Measurements from ENCODE around the gene SSTR4. TPM values are rescaled to one million over a fixed set of nuclear protein-coding genes. Genes with fewer than 3 reads are reported as not detected.

The SSTR4 gene
- total RNA-seq, 1 experiment from 2014 or later = not detected

DNA sequence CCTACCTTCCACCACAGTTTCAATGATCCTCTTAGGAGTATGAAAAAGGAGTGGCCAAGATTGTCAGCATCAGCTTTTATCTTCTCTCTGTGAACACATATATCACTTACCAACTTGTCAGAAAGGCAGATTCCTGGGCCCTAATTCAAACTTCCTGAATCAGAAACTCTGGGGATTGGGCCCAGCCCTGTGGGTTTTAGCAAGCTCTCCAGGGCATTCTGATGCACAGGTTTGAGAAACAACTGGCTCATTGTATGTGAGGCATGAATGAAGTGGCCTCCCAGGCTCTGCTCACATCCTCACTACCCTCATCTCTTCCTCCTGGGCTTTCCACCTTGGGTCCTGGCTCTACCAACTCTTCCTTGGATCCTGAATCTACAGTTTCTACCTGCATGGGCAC is 27.5 kb downstream of the SSTR4 start:
- no TSS peak for BruUV-seq (replicated peaks)
- Histone ChIP-seq H3K4me3 (ENCODE audit: low read depth in 2 of 2, low read length in 2 of 2) (no peak overlapping the region), H3K36me3 (ENCODE audit: control insufficient read depth, insufficient read depth, low read length) (no peaks in the 10 kb centered on the region), H3K4me1 (ENCODE audit: control insufficient read depth, insufficient read depth, low read length) (no peaks in the 10 kb centered on the region), H3K9me3 (ENCODE audit: control insufficient read depth, insufficient read depth, low read depth, low read length) (no peaks in the 10 kb centered on the region), H3K27me3 (ENCODE audit: control insufficient read depth, insufficient read depth, low read length) (peaks cover 10% of the 10 kb centered on the region), H3K27ac (ENCODE audit: low read length) (no peak overlapping the region)
- POLR2A ChIA-PET = no interaction called here
- TF ChIP-seq TCF7L2 (IDR thresholded peaks at IDR 0.05; ENCODE audit: low read depth, low read length) = no peak
- TF ChIP-seq, protein P1, sequence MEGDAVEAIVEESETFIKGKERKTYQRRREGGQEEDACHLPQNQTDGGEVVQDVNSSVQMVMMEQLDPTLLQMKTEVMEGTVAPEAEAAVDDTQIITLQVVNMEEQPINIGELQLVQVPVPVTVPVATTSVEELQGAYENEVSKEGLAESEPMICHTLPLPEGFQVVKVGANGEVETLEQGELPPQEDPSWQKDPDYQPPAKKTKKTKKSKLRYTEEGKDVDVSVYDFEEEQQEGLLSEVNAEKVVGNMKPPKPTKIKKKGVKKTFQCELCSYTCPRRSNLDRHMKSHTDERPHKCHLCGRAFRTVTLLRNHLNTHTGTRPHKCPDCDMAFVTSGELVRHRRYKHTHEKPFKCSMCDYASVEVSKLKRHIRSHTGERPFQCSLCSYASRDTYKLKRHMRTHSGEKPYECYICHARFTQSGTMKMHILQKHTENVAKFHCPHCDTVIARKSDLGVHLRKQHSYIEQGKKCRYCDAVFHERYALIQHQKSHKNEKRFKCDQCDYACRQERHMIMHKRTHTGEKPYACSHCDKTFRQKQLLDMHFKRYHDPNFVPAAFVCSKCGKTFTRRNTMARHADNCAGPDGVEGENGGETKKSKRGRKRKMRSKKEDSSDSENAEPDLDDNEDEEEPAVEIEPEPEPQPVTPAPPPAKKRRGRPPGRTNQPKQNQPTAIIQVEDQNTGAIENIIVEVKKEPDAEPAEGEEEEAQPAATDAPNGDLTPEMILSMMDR (IDR thresholded peaks at IDR 0.05) = no peak
- CTCF ChIA-PET = no interaction called here
- ATAC-seq (no peak), DNase-seq (ENCODE audit: low read depth, low spot score) (no peak)
- in situ Hi-C loops (cut with HindIII; ENCODE audit: low pct_unique_long_range_greater_than_20kb, low sequenced_read_pairs) = no loop called here
- intact Hi-C loops (cut with micrococcal nuclease; ENCODE audit: unreplicated experiment) = no loop called here

DNA sequence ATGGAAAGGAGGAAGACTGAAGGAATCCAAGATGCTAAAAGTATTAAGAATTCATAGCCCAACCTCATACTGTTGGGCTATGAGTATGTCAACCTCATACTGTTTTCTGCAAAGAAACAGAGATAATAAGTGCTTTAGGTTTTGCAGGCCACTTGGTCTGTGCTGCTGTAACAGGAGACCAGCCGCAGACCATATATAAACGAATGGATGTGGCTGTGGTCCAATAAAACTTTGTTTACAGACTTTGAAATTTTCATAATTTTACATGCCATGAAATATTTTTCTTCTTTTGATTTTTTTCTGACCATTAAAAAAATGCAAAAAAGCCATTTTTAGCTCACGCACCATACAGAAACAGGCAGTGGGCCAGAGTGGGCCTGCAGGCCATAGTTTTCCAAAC is 28.1 kb downstream of the SSTR4 start:
- no TSS peak for BruUV-seq (replicated peaks)
- peaks cover 10% of the 10 kb centered on the region for H3K27me3 ChIP-seq (ENCODE audit: control insufficient read depth, insufficient read depth, low read length)
- no peak overlapping the region for H3K27ac ChIP-seq (ENCODE audit: low read length)
- H3K4me1 ChIP-seq (ENCODE audit: control insufficient read depth, insufficient read depth, low read length) = no peaks in the 10 kb centered on the region
- no peaks in the 10 kb centered on the region for H3K36me3 ChIP-seq (ENCODE audit: control insufficient read depth, insufficient read depth, low read length)
- no peaks in the 10 kb centered on the region for H3K9me3 ChIP-seq (ENCODE audit: control insufficient read depth, insufficient read depth, low read depth, low read length)
- in situ Hi-C loops (cut with HindIII; ENCODE audit: low pct_unique_long_range_greater_than_20kb, low sequenced_read_pairs) (no loop called here), intact Hi-C loops (cut with micrococcal nuclease; ENCODE audit: unreplicated experiment) (no loop called here)
- ChIA-PET POLR2A (no interaction called here), CTCF (no interaction called here)
- no peak for DNase-seq (ENCODE audit: low read depth, low spot score)
- TF ChIP-seq, protein P1 (IDR thresholded peaks at IDR 0.05) = no peak
- TF ChIP-seq POLR2AphosphoS5 (IDR thresholded peaks at IDR 0.05; ENCODE audit: low read depth, low read length) (no peak), SIN3A (IDR thresholded peaks at IDR 0.05; ENCODE audit: borderline replicate concordance, insufficient read depth, low read depth, low read length) (no peak), TCF7L2 (IDR thresholded peaks at IDR 0.05; ENCODE audit: low read depth, low read length) (no peak)
- TF ChIP-seq, protein P2, sequence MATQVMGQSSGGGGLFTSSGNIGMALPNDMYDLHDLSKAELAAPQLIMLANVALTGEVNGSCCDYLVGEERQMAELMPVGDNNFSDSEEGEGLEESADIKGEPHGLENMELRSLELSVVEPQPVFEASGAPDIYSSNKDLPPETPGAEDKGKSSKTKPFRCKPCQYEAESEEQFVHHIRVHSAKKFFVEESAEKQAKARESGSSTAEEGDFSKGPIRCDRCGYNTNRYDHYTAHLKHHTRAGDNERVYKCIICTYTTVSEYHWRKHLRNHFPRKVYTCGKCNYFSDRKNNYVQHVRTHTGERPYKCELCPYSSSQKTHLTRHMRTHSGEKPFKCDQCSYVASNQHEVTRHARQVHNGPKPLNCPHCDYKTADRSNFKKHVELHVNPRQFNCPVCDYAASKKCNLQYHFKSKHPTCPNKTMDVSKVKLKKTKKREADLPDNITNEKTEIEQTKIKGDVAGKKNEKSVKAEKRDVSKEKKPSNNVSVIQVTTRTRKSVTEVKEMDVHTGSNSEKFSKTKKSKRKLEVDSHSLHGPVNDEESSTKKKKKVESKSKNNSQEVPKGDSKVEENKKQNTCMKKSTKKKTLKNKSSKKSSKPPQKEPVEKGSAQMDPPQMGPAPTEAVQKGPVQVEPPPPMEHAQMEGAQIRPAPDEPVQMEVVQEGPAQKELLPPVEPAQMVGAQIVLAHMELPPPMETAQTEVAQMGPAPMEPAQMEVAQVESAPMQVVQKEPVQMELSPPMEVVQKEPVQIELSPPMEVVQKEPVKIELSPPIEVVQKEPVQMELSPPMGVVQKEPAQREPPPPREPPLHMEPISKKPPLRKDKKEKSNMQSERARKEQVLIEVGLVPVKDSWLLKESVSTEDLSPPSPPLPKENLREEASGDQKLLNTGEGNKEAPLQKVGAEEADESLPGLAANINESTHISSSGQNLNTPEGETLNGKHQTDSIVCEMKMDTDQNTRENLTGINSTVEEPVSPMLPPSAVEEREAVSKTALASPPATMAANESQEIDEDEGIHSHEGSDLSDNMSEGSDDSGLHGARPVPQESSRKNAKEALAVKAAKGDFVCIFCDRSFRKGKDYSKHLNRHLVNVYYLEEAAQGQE (IDR thresholded peaks at IDR 0.05; ENCODE audit: insufficient read depth in 1 of 2, low read depth in 2 of 2, low read length in 1 of 2) = no peak
- ATAC-seq = no peak
- no peak overlapping the region for H3K4me3 ChIP-seq (ENCODE audit: low read depth in 2 of 2, low read length in 2 of 2)

DNA sequence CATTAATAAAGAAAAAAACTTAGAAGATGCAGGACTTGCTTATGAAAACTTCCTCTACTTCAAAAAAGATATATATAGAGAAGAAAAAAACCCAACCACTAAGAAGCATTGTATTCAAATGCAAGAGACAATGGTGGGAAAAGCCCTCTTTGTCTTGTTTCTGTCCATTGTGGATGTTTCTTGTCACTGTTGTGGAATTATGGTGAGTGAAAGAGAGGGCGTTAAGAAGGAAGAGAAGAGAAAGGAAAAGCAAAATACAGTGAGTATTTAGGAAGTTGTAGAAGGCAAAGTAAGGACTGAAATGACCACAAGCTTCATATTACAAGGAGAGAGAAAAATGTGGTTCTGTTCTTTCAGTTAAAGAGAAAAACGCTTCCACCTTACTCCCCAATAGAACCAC is 28.5 kb downstream of the SSTR4 start:
- no peaks in the 10 kb centered on the region for H3K9me3 ChIP-seq (ENCODE audit: control insufficient read depth, insufficient read depth, low read depth, low read length)
- in situ Hi-C loops (cut with HindIII; ENCODE audit: low pct_unique_long_range_greater_than_20kb, low sequenced_read_pairs) (no loop called here), intact Hi-C loops (cut with micrococcal nuclease; ENCODE audit: unreplicated experiment) (no loop called here)
- H3K4me1 ChIP-seq (ENCODE audit: control insufficient read depth, insufficient read depth, low read length) = no peaks in the 10 kb centered on the region
- no peaks in the 10 kb centered on the region for H3K36me3 ChIP-seq (ENCODE audit: control insufficient read depth, insufficient read depth, low read length)
- TF ChIP-seq, protein P2 (IDR thresholded peaks at IDR 0.05; ENCODE audit: insufficient read depth in 1 of 2, low read depth in 2 of 2, low read length in 1 of 2) = no peak
- TF ChIP-seq TCF7L2 (IDR thresholded peaks at IDR 0.05; ENCODE audit: low read depth, low read length) (no peak), POLR2AphosphoS5 (IDR thresholded peaks at IDR 0.05; ENCODE audit: low read depth, low read length) (no peak), SIN3A (IDR thresholded peaks at IDR 0.05; ENCODE audit: borderline replicate concordance, insufficient read depth, low read depth, low read length) (no peak)
- TF ChIP-seq, protein P1 (IDR thresholded peaks at IDR 0.05) = no peak
- no peak overlapping the region for H3K27ac ChIP-seq (ENCODE audit: low read length)
- H3K4me3 ChIP-seq (ENCODE audit: low read depth in 2 of 2, low read length in 2 of 2) = no peak overlapping the region
- no peak for DNase-seq (ENCODE audit: low read depth, low spot score)
- BruUV-seq (replicated peaks) = no TSS peak
- POLR2A ChIA-PET = no interaction called here
- CTCF ChIA-PET = no interaction called here
- peaks cover 10% of the 10 kb centered on the region for H3K27me3 ChIP-seq (ENCODE audit: control insufficient read depth, insufficient read depth, low read length)
- ATAC-seq = no peak

Data from Panc1 (cell line).